Transverse colon (tissue), 4 donors: ENCODE data around the gene ZNF618.

Source experiments
- CTCF ChIP-seq, 5 experiments: fragments of 200-600 bp in 3 of 5; fragments of 450-650 bp in 2 of 5; sonication (generic) in 3 of 5; IDR thresholded peaks; 1 replicate in 2 of 5; 2 replicates in 3 of 5; pipeline ENCODE4 v1.5.1; 2016 to 2017; ENCODE audit warnings: antibody characterized with exemption in 5 of 5, inconsistent platforms in 3 of 5, mild to moderate bottlenecking in 2 of 5, moderate library complexity in 1 of 5
- POLR2A ChIP-seq: fragments of 450-650 bp; IDR thresholded peaks from one replicate; pipeline ENCODE4 v1.6.1; 2016; ENCODE audit warnings: antibody characterized with exemption, mild to moderate bottlenecking, moderate library complexity
- POLR2AphosphoS5 ChIP-seq, 3 donors: sonication (generic); formaldehyde crosslinking; IDR thresholded peaks; one replicate each; pipeline ENCODE4 v1.6.1; 2016; ENCODE audit warnings: antibody characterized with exemption in 3 of 3

- TF ChIP-seq CTCF (IDR thresholded peaks at IDR 0.05), result no peak
- no peak for TF ChIP-seq POLR2A
- no peak for TF ChIP-seq POLR2AphosphoS5 (IDR thresholded peaks at IDR 0.05)
These were observed 38.8 kb upstream of the ZNF618 start for GRCh38 chr9:113837334-113837733.
